SK-N-MC (cell line): ENCODE data around the gene HPGD.

Experiments used
- EZH2 ChIP-seq: fragments of 200-600 bp; sonication (generic); IDR thresholded peaks from one replicate; pipeline ENCODE4 v1.6.1; 2017; ENCODE audit warnings: antibody characterized with exemption
- POLR2AphosphoS5 ChIP-seq: IDR thresholded peaks from 2 replicates; pipeline ENCODE4 v1.6.1; 2012; ENCODE audit warnings: mild to moderate bottlenecking, low read depth, low read length, borderline replicate concordance

DNA sequence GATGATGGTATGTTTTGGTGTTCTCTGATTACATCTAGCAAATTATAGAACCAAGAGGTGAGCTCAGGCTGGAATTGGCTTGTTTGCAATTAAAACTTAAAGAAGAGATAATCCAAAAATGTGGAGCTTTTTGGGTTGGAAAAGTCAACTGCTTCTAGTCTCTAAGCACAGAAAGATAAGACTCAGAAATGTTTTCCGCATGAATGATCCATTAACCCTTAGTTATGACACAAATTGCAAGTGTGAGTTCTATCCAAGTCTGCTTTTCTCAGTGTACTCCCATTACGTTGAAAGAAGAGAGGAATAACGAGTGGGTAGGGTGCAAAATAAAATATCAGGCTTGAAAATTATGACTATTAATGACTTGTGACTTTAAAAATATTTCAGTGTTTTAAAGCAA is 38.5 kb downstream of the HPGD start:
- TF ChIP-seq EZH2 (no peak), POLR2AphosphoS5 (no peak)
